SIG-M5 (cell line): ENCODE data around the gene PTGIR.

Experiments used
- DNase-seq: peaks from one replicate; lab custom pipeline; 2025; lab: John Stamatoyannopoulos, UW

PTGIR gene

DNA sequence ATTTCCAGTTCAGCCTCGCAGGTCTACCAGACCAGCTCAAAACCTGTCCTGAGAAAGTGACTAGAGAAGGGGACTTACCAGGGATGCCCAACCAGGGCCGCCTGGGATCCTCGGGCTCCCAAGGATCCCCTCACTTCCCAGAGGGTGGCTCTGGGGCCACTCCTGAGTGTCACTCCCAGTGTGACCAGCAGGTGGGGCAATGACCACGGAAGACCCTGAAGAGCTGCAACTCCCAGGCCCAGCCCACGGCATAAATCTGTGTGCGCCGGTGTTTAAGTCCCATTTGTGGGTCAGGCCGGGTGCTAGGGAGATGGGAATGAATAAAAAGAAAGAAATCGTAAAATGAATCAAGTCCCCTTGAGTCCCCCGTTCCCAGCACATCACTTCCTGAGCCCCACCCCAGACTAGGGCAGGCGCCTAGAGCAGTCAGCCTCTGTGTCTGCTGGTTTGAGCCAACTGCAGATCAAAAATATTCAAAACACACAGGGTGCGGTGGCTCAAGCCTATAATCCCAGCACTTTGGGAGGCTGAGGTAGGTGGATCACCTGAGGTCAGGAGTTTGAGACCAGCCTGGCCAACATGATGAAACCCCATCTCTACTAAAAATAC, 10.7 kb downstream of the PTGIR start:
- DNase-seq = no peak

DNA sequence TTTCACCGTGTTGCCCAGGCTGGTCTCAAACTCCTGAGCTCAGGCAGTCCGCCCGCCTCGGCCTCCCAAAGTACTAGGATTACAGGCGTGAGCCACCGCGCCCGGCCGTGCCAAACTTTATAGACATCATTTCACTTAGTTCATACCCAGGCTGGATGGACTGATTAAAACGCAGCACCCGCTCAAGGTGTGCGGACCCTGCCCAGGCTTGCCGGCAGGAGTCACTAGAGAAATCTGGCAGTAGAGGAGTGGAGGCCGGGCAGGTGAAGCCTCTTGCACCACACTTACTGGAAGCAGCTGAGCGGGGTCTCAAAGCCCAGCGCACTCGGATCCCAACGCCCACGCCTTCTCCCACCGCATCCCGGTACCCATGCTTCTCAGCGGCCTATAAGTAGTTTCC, 11.4 kb downstream of the PTGIR start:
- no peak for DNase-seq

- DNase-seq = no peak
These were observed 13.1 kb downstream of the PTGIR start for GRCh38 chr19:46611776-46612175.

- no peak for DNase-seq
These were observed 13.8 kb downstream of the PTGIR start for GRCh38 chr19:46610851-46611770.

- no peak for DNase-seq
These were observed 14.5 kb downstream of the PTGIR start for GRCh38 chr19:46610413-46610775.

- no peak for DNase-seq
These were observed 15.1 kb downstream of the PTGIR start for GRCh38 chr19:46609511-46610412.

DNA sequence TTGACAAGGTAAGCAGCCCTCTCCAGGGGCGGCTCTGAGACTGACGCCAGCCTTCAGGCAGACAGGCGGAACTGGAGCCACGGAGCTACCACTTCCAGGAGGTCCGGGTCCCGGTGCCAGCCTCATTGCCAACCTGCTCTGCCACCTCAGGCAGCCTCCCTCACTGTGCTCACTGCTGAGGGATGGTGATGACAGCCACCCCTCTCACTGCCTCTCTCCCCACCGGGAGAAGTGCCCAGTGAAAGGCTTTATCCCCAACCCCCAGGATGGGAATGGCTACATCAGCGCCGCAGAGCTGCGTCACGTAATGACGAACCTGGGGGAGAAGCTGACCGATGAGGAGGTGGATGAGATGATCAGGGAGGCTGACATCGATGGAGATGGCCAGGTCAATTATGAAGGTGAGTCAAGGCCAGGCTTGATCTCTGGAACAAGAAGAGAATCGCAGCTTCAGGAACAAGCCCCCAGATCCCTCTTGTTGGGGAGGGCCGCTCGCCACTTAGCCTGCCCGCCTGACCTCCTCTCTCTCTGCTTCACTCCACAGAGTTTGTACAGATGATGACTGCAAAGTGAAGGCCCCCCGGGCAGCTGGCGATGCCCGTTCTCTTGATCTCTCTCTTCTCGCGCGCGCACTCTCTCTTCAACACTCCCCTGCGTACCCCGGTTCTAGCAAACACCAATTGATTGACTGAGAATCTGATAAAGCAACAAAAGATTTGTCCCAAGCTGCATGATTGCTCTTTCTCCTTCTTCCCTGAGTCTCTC, 16.1 kb downstream of the PTGIR start:
- no peak for DNase-seq

GRCh38 chr19:46608178-46608577, 16.7 kb downstream of the PTGIR start:
- DNase-seq = no peak

- DNase-seq = no peak
These were observed 17.4 kb downstream of the PTGIR start for GRCh38 chr19:46607448-46607841.

DNA sequence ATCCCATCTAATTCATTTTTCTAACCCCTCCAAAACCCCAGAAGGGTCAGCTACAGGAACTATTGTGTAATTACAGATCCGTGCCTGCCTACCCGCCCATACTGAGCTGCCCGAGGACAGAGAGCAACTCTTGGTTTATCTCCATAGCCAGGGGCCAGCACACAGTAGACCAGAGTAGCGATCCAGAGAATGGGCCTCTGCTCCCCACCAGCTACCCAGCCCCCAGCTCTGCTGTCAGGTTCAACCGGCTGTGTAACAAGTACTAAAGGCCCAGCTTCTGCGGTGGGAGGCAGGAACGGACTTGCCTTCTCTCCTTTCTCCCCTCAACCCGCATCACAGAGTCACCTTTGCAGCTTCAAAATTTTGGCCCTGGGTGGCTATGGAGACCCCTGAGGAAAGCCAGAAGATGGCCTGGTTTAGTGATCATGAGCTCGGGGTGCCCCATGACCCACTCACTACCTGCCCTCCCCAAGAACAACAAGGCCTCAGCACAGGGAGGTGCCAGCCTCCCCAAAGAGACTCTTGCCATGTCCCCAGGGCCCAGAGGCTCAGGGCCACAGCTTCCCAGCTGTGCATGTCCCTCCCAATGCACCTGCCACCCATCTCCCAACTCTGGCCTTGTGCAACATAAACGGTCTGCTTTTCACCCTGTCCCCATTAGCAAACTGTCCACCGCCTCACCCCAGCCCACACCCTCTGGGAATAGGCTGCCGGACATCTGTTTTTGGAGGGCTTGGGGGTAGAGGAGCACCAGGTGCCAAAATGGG, 18.0 kb downstream of the PTGIR start:
- no peak for DNase-seq

DNA sequence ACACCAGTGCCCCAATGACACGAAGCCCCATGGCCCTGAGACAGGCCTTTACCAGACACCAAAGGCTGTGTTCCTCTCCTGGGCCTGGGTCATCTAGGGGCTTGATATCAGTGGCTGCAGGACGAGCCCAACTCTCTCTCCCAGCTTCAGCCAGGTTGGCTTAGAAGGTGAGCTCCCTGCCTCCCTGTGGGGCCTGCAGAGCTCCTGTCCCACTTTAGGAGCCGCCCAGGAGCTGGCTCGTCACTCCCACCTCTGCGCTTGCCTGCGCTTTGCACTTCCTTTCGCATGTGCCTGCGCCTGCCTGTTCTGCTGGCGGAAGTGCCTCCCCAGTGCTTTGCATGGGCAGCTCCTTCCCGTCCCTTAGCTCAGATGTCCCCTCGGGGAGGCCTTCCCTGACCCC, 18.9 kb downstream of the PTGIR start:
- DNase-seq = no peak

DNA sequence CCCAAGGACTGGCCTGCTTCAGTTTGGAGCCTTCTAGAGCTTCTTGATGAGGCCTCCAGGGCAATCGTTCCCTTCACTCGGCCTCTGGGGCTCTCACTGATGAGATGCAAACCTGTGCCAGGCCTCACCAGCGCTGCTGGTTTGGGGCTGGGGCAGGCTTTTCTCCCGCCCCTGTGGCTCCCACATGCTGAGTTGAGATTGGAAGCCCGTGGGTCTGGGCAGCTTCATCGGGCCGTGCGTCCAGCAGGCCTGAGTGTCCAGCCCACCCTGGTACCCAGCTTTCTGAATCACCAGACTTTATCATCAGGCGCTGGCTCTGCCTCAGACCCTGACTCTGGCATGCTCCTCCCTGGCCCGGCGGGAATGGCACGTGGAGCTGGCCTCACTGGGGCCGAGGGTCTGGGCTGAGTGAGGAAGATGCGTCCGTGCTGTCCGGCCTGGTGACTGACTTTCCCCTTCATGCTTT, 19.5 kb downstream of the PTGIR start:
- no peak for DNase-seq

- no peak for DNase-seq
These were observed 20.0 kb downstream of the PTGIR start for GRCh38 chr19:46604781-46605355.

DNA sequence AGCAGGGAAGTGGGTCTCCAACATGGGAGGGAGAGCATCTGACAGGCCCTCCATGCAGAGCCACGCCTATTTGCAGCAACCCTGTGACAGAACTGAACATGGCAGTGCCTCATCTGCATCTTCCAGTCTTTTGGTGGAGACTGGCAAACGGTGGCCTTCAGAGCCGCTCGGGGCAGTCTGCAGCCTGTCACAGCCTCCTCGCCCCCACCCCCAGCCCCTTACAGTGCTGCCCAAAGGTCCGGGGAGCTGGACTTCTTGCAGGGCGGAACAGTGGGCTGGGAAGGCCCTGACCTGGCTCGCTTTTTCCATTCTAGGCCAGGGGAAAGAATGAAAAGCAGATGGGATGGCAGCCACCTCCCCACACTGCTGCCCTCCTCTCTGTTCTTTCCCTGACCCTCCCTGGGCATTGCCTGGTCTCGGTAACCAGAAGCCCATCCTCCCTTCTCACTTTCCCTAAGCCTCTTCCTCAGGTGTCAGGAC, 21.1 kb downstream of the PTGIR start:
- no peak for DNase-seq

- no peak for DNase-seq
These were observed 21.7 kb downstream of the PTGIR start for GRCh38 chr19:46603195-46603637.

- no peak for DNase-seq
These were observed 22.3 kb downstream of the PTGIR start for GRCh38 chr19:46602392-46603194.

- DNase-seq = no peak
These were observed 23.3 kb downstream of the PTGIR start, which contains the start of gene CALM3 for GRCh38 chr19:46601318-46602224. CALM3 (plus strand) TSS chr19:46601330; CDS start chr19:46601435, 105 bp downstream.
